ENCODE data around the gene EPN3.

DNA sequence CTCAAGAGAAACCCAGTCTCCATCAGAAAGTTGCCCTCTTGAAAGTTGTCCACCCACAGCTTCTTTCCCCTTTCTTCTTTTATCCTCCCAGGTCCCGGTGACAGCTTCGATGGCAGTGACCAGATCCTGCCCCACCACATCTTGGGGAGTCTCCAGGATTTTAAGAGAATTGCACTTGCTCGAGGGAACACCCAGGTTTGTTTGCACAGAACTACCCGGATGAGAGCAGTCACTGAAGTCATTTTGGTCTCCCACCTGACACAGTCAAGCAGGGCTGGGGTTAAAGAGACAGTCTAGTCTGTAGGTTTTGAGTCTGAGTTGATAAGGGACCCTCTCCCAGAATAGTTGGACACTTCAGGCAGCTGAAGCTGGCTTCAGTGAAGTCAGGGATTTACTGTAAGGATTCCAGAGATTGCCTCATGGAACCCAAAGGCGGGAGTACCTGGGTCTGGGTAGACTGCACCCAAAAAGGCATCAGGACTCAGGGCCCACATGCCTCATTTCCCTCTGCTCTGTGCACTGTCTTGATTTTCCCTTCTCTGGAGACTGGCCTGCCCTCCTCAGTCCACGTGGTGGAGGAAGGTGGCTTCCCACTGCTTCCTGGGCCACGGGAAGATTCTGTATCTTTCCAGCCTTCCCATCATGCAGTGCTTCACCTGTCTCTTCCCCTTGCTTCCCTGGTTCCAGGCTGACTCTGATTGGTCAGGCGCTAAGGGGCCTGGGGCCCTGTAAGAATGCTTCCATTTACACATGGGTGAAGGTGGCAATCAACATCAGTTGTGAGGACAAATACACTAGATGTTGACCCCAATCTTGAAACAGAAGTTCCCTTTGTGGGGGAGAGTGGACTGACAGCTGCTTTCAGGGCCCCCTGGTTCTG lies 14.8 kb upstream of the EPN3 start:
- TF ChIP-seq, protein P1, sequence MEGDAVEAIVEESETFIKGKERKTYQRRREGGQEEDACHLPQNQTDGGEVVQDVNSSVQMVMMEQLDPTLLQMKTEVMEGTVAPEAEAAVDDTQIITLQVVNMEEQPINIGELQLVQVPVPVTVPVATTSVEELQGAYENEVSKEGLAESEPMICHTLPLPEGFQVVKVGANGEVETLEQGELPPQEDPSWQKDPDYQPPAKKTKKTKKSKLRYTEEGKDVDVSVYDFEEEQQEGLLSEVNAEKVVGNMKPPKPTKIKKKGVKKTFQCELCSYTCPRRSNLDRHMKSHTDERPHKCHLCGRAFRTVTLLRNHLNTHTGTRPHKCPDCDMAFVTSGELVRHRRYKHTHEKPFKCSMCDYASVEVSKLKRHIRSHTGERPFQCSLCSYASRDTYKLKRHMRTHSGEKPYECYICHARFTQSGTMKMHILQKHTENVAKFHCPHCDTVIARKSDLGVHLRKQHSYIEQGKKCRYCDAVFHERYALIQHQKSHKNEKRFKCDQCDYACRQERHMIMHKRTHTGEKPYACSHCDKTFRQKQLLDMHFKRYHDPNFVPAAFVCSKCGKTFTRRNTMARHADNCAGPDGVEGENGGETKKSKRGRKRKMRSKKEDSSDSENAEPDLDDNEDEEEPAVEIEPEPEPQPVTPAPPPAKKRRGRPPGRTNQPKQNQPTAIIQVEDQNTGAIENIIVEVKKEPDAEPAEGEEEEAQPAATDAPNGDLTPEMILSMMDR (IDR thresholded peaks at IDR 0.05): no peak
- TF ChIP-seq EZH2 (IDR thresholded peaks at IDR 0.05) (no peak), EZH2phosphoT487 (IDR thresholded peaks at IDR 0.05) (no peak)
